ENCODE data around the gene MTA3. TPM values are rescaled to one million over a fixed set of nuclear protein-coding genes. Genes with fewer than 3 reads are reported as not detected.

The MTA3 gene
- polyA plus RNA-seq, 1 experiment, result 51.0 TPM

- TF ChIP-seq, protein P1, sequence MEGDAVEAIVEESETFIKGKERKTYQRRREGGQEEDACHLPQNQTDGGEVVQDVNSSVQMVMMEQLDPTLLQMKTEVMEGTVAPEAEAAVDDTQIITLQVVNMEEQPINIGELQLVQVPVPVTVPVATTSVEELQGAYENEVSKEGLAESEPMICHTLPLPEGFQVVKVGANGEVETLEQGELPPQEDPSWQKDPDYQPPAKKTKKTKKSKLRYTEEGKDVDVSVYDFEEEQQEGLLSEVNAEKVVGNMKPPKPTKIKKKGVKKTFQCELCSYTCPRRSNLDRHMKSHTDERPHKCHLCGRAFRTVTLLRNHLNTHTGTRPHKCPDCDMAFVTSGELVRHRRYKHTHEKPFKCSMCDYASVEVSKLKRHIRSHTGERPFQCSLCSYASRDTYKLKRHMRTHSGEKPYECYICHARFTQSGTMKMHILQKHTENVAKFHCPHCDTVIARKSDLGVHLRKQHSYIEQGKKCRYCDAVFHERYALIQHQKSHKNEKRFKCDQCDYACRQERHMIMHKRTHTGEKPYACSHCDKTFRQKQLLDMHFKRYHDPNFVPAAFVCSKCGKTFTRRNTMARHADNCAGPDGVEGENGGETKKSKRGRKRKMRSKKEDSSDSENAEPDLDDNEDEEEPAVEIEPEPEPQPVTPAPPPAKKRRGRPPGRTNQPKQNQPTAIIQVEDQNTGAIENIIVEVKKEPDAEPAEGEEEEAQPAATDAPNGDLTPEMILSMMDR (IDR thresholded peaks at IDR 0.05; ENCODE audit: low read depth, low read length), result no peak
- Histone ChIP-seq H3K27ac (ENCODE audit: low read depth, low read length) (no peak overlapping the region), H3K27me3 (ENCODE audit: control insufficient read depth, insufficient read depth, low read length) (no peaks in the 10 kb centered on the region), H3K4me3 (ENCODE audit: low read depth, low read length) (no peak overlapping the region), H3K9me3 (ENCODE audit: control insufficient read depth, insufficient read depth, low read length) (no peaks in the 10 kb centered on the region; the same call in 1 of the 2 replicates)
- no peak for DNase-seq (ENCODE audit: low read depth, low spot score)
- ChIA-PET POLR2A (no interaction called here), CTCF (no interaction called here)
Measured at GRCh38 chr2:42590176-42590575, 21.7 kb downstream of the MTA3 start.

DNA sequence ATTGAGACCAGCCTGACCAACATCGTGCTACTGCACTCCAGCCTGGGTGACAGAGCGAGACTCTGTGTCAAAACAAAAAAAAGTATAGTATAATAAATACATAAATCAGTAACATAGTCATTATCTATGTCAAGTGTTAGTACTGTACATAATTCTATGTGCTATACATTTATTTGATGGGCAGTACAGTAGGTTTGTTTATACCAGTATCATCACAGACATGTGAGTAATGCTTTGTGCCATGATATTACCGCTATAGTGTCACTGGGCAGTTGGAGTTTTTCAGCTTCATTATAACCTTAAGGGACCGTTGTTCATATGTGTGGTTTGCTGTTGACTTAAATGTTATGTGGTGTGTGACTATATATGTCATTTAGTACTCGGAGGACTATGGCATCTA lies 24.9 kb downstream of the MTA3 start:
- TF ChIP-seq, protein P1 (IDR thresholded peaks at IDR 0.05; ENCODE audit: low read depth, low read length), result no peak

GRCh38 chr2:42598656-42599055 lies 30.2 kb downstream of the MTA3 start:
- Histone ChIP-seq H3K27me3 (ENCODE audit: control insufficient read depth, insufficient read depth, low read length) (no peaks in the 10 kb centered on the region), H3K9me3 (ENCODE audit: control insufficient read depth, insufficient read depth, low read length) (no peaks in the 10 kb centered on the region), H3K27ac (ENCODE audit: low read depth, low read length) (no peak overlapping the region), H3K4me3 (ENCODE audit: low read depth, low read length) (no peak overlapping the region)
- CTCF ChIA-PET, result no interaction called here
- POLR2A ChIA-PET, result no interaction called here
- TF ChIP-seq, protein P1 (IDR thresholded peaks at IDR 0.05; ENCODE audit: low read depth, low read length), result no peak
- DNase-seq (ENCODE audit: low read depth, low spot score), result no peak

More for the DNA sequence above, 24.9 kb downstream of the MTA3 start:
- Histone ChIP-seq H3K4me3 (ENCODE audit: low read depth, low read length) (no peak overlapping the region), H3K27me3 (ENCODE audit: control insufficient read depth, insufficient read depth, low read length) (no peaks in the 10 kb centered on the region), H3K27ac (ENCODE audit: low read depth, low read length) (no peak overlapping the region), H3K9me3 (ENCODE audit: control insufficient read depth, insufficient read depth, low read length) (no peaks in the 10 kb centered on the region)
- POLR2A ChIA-PET, result no interaction called here
- DNase-seq (ENCODE audit: low read depth, low spot score), result no peak
- CTCF ChIA-PET, result no interaction called here

DNA sequence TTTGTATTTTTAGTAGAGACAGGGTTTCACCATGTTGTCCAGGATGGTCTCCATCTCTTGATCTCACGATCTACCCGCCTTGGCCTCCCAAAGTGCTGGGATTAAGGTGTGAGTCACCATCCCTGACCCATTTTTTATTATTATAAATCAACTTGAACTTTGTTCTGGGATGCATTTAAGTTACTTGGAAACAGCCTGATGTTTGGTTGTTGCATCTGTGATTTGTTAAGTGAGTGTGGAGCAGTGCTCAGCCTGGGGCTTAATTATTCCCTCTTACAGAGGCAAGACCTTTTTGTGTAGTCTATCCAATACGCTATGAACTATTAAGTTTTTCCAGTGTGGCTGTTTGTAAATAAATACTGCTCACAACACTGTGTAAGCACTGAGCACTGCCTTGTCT lies 32.6 kb downstream of the MTA3 start:
- POLR2A ChIA-PET, result no interaction called here
- Histone ChIP-seq H3K27ac (ENCODE audit: low read depth, low read length) (no peak overlapping the region), H3K4me3 (ENCODE audit: low read depth, low read length) (no peak overlapping the region), H3K27me3 (ENCODE audit: control insufficient read depth, insufficient read depth, low read length) (no peaks in the 10 kb centered on the region), H3K9me3 (ENCODE audit: control insufficient read depth, insufficient read depth, low read length) (no peaks in the 10 kb centered on the region)
- TF ChIP-seq, protein P1 (IDR thresholded peaks at IDR 0.05; ENCODE audit: low read depth, low read length), result no peak
- DNase-seq (ENCODE audit: low read depth, low spot score), result no peak
- CTCF ChIA-PET, result interaction anchor here (1.6 kb wide), 1 partner anchor 87 kb away, joined by 4 read pairs; no protein-coding TSS in a partner anchor

GRCh38 chr2:42602218-42602875 lies 33.9 kb downstream of the MTA3 start:
- H3K27me3 ChIP-seq (ENCODE audit: control insufficient read depth, insufficient read depth, low read length), result no peaks in the 10 kb centered on the region
- POLR2A ChIA-PET, result interaction anchor here (0.6 kb wide), 1 partner anchor 31 kb away, joined by 3 read pairs; no protein-coding TSS in a partner anchor
- CTCF ChIA-PET, result no interaction called here

More at GRCh38 chr2:42602218-42602875, 33.9 kb downstream of the MTA3 start:
- no peak overlapping the region for H3K4me3 ChIP-seq (ENCODE audit: low read depth, low read length)
- no peak overlapping the region for H3K27ac ChIP-seq (ENCODE audit: low read depth, low read length)
- DNase-seq (ENCODE audit: low read depth, low spot score), result no peak
- no peaks in the 10 kb centered on the region for H3K9me3 ChIP-seq (ENCODE audit: control insufficient read depth, insufficient read depth, low read length)
- TF ChIP-seq, protein P1 (IDR thresholded peaks at IDR 0.05; ENCODE audit: low read depth, low read length), result no peak
